SK-N-SH (cell line): ENCODE data around the gene EEFSEC. TPM values are rescaled to one million over a fixed set of nuclear protein-coding genes. Genes with fewer than 3 reads are reported as not detected.

ENCODE experiments used
- CTCF ChIA-PET: fragments of 300-600, 350-600 bp; formaldehyde crosslinking; extraction: SDS; loops from one replicate; lab custom pipeline; 2021; lab: Yijun Ruan, JAX
- POLR2A ChIA-PET: fragments of 350-600 bp; sonication (Branson Sonifier 250); formaldehyde crosslinking; extraction: SDS; loops from one replicate; lab custom pipeline; 2020; ENCODE audit warnings: antibody characterized with exemption, inconsistent platforms; lab: Yijun Ruan, JAX
- DNase-seq: peaks from one replicate; pipeline ENCODE4 v3.0.0; 2012
- H2AFZ ChIP-seq: fragments of 200-600 bp; sonication (generic); 2 replicates; pipeline ENCODE4 v1.8.1; 2016; ENCODE audit warnings: antibody characterized with exemption, mild to moderate bottlenecking, low read depth
- H3F3A ChIP-seq: fragments of 200-600 bp; sonication (generic); replicated peaks from 2 replicates; pipeline ENCODE3; 2016; ENCODE audit warnings: antibody characterized with exemption, mild to moderate bottlenecking; ENCODE audit not compliant: insufficient read depth
- H3K27ac ChIP-seq, 2 experiments: fragments of 200-500 bp in 1 of 2; fragments of 200-600 bp in 1 of 2; sonication (Bioruptor generic) in 1 of 2; sonication (generic), shearing (Covaris generic) in 1 of 2; 2 replicates each; pipeline versions ENCODE4 v1.5.1 to v1.6.1; 2014 to 2016; ENCODE audit warnings: low read depth in 2 of 2, inconsistent platforms in 1 of 2, low read length in 1 of 2, mild to moderate bottlenecking in 1 of 2, mixed read lengths in 1 of 2
- H3K27me3 ChIP-seq: fragments of 200-600 bp; sonication (generic), shearing (Covaris generic); 2 replicates; pipeline ENCODE4 v1.6.1; 2016; ENCODE audit warnings: mixed run types; ENCODE audit not compliant: insufficient read depth
- H3K36me3 ChIP-seq, 2 experiments: fragments of 200-500 bp in 1 of 2; fragments of 200-600 bp in 1 of 2; sonication (Bioruptor generic) in 1 of 2; sonication (generic) in 1 of 2; replicated peaks in 1 of 2; 2 replicates each; pipeline versions ENCODE3 to v1.5.1; 2014 to 2016; ENCODE audit warnings: low read length in 1 of 2, mild to moderate bottlenecking in 1 of 2; ENCODE audit not compliant: insufficient read depth in 2 of 2, control insufficient read depth in 1 of 2
- H3K4me1 ChIP-seq, 2 experiments: fragments of 200-500 bp in 1 of 2; fragments of 200-600 bp in 1 of 2; sonication (Bioruptor generic) in 1 of 2; sonication (generic), shearing (Covaris generic) in 1 of 2; 2 replicates each; pipeline versions ENCODE4 v1.5.1 to v1.6.1; 2014 to 2016; ENCODE audit warnings: low read depth in 1 of 2, low read length in 1 of 2, mixed run types in 1 of 2; ENCODE audit not compliant: insufficient read depth in 2 of 2, control insufficient read depth in 1 of 2
- H3K4me2 ChIP-seq: fragments of 200-600 bp; sonication (generic), shearing (Covaris generic); 2 replicates; pipeline ENCODE4 v1.6.1; 2017; ENCODE audit warnings: mixed run types
- H3K4me3 ChIP-seq, 2 experiments: fragments of 200-500 bp in 1 of 2; fragments of 200-600 bp in 1 of 2; sonication (Bioruptor generic) in 1 of 2; sonication (generic), shearing (Covaris generic) in 1 of 2; 2 replicates each; pipeline versions ENCODE4 v1.5.1 to v1.8.1; 2014 to 2016; ENCODE audit warnings: low read depth in 2 of 2, inconsistent platforms in 1 of 2, low read length in 1 of 2, mild to moderate bottlenecking in 1 of 2, mixed read lengths in 1 of 2, moderate library complexity in 1 of 2
- H3K79me2 ChIP-seq: fragments of 200-600 bp; sonication (generic); 2 replicates; pipeline ENCODE4 v1.8.1; 2017; ENCODE audit warnings: mild to moderate bottlenecking; ENCODE audit not compliant: insufficient read depth
- H3K9ac ChIP-seq: fragments of 200-600 bp; sonication (generic); 2 replicates; pipeline ENCODE4 v1.6.1; 2017; ENCODE audit warnings: mixed run types
- H3K9me2 ChIP-seq: fragments of 200-600 bp; sonication (generic); 2 replicates; pipeline ENCODE4 v1.6.1; 2017; ENCODE audit warnings: mixed run types
- H3K9me3 ChIP-seq: fragments of 200-600 bp; sonication (generic); 2 replicates; pipeline ENCODE4 v1.6.1; 2017; ENCODE audit warnings: mixed run types, mild to moderate bottlenecking, moderate library complexity
- H4K20me1 ChIP-seq: fragments of 200-600 bp; sonication (generic); 2 replicates; pipeline ENCODE4 v1.6.1; 2017; ENCODE audit warnings: mild to moderate bottlenecking, mixed run types; ENCODE audit not compliant: insufficient read depth
- CHD2 ChIP-seq: fragments of 150-350 bp; IDR thresholded peaks from 2 replicates; pipeline ENCODE4 v1.6.1; 2018; ENCODE audit warnings: low read length; ENCODE audit not compliant: partially characterized antibody
- EZH2phosphoT487 ChIP-seq: fragments of 200-600 bp; sonication (generic); IDR thresholded peaks from 2 replicates; pipeline ENCODE4 v1.6.1; 2017; ENCODE audit warnings: low read depth, mixed run types, mild to moderate bottlenecking, antibody characterized with exemption, moderate library complexity, borderline replicate concordance
- FOXJ3 ChIP-seq: sonication (generic); formaldehyde crosslinking; IDR thresholded peaks from 2 replicates; pipeline ENCODE4 v1.5.1; 2020; ENCODE audit warnings: mild to moderate bottlenecking, missing genetic modification reagents
- FOXM1 ChIP-seq: IDR thresholded peaks from 2 replicates; pipeline ENCODE4 v1.4.0; 2012; ENCODE audit warnings: low read depth, mild to moderate bottlenecking
- GABPA ChIP-seq: IDR thresholded peaks from 2 replicates; pipeline ENCODE4 v1.4.0; 2012; ENCODE audit warnings: low read depth, mild to moderate bottlenecking
- MAX ChIP-seq: IDR thresholded peaks from 2 replicates; pipeline ENCODE4 v1.4.0; 2012; ENCODE audit warnings: low read depth
- MEF2A ChIP-seq: IDR thresholded peaks from 2 replicates; pipeline ENCODE4 v1.4.0; 2012; ENCODE audit warnings: low read depth, borderline replicate concordance
- MXI1 ChIP-seq: IDR thresholded peaks from 2 replicates; pipeline ENCODE4 v1.6.1; 2012; ENCODE audit warnings: mild to moderate bottlenecking, low read depth, low read length, improper control_type of control experiment
- PBX3 ChIP-seq: IDR thresholded peaks from 2 replicates; pipeline ENCODE4; 2012
- RCOR1 ChIP-seq: fragments of 150-350 bp; IDR thresholded peaks from 2 replicates; pipeline ENCODE4 v1.6.1; 2017; ENCODE audit warnings: antibody characterized with exemption, low read length
- REST ChIP-seq: IDR thresholded peaks from 2 replicates; pipeline ENCODE4 v1.6.1; 2012; ENCODE audit warnings: mild to moderate bottlenecking, low read depth, low read length, moderate library complexity
- RFX5 ChIP-seq: IDR thresholded peaks from 2 replicates; pipeline ENCODE4 v1.6.1; 2012; ENCODE audit warnings: mild to moderate bottlenecking, improper control_type of control experiment, low read length
- RXRA ChIP-seq: IDR thresholded peaks from 2 replicates; pipeline ENCODE4 v1.4.0; 2012; ENCODE audit warnings: low read depth, mild to moderate bottlenecking, borderline replicate concordance
- TAF1 ChIP-seq: IDR thresholded peaks from 2 replicates; pipeline ENCODE4 v1.6.1; 2012; ENCODE audit warnings: low read depth, mild to moderate bottlenecking, low read length, moderate library complexity, borderline replicate concordance
- TEAD4 ChIP-seq: IDR thresholded peaks from 2 replicates; pipeline ENCODE4 v1.4.0; 2012; ENCODE audit warnings: mild to moderate bottlenecking, borderline replicate concordance; ENCODE audit not compliant: insufficient read depth
- YY1 ChIP-seq: IDR thresholded peaks from 2 replicates; pipeline ENCODE4 v1.4.0; 2012; ENCODE audit warnings: low read depth, mild to moderate bottlenecking
- WGBS: methylation state at CpG from one replicate; pipeline ENCODE4 v1.1.6; 2017; ENCODE audit warnings: low lambda C conversion rate; 5-methylcytosine and 5-hydroxymethylcytosine counted together
- polyA plus RNA-seq, 3 experiments: library from polyadenylated mRNA; depleted of rRNA; stranded (reverse); fragments of >200 nt; gene quantifications; 2 replicates each; pipeline ENCODE4 v1.2.3, GENCODE V29; 2012
- TF ChIP-seq, protein P1 (sequence below): IDR thresholded peaks from 2 replicates; pipeline ENCODE4 v1.4.0; 2012; ENCODE audit warnings: low read depth, borderline replicate concordance

The EEFSEC gene
- polyA plus RNA-seq, 1 of the 3 experiments (the other 2 are of a cell fraction) = 12.4 TPM

DNA sequence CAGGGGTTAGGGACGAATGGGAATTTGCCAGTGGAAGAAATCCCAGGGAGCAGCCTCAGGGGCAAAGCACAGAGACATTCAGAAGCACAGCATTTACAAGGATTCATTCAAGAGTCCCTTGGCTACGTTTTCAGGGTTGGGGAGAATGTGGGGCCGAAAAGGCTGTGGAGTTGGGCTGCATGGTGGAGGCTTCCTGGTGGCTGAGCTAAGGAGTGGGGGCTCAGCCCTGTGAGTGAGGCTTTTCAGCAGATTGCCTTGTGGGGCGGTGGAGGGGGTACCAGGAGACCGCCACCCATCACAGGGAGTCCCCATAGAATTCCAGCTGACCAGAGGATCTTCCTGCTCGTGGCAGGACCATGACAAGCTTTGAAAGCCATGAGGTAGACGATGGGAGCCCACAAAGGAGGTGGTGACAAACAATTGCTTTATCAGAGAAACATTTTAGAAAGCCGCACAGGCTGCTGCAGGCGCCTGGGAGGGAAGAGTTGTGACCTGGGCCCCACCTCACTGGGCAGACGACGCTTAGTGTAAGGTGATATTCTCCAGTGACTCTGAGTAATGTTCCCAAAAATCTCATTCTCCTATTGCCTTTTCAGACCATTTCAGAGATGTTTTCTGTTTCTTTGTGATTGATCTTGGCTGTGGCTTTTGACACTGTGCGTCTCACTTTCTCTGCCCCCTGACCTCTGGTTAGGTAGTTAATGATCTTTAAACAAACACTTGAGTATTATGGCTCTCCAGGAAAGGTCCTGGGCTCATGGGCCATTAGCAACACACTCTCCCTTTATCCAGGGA, 185.5 kb downstream of the EEFSEC start:
- POLR2A ChIA-PET = no interaction called here
- H3K9me2 ChIP-seq = no peaks in the 10 kb centered on the region
- CTCF ChIA-PET = no interaction called here
- no peaks in the 10 kb centered on the region for H3F3A ChIP-seq
- H3K27ac ChIP-seq = 0 out of 4 replicates have a peak overlapping the region, but pooled peaks of 1 of the 2 experiments have one; percentile 16
- no peaks in the 10 kb centered on the region for H3K9me3 ChIP-seq
- H3K9ac ChIP-seq = no peak overlapping the region
- H3K27me3 ChIP-seq = no peaks in the 10 kb centered on the region
- H3K79me2 ChIP-seq = no peaks in the 10 kb centered on the region
- H4K20me1 ChIP-seq = no peaks in the 10 kb centered on the region
- H3K4me2 ChIP-seq = no peak overlapping the region
- H3K4me1 ChIP-seq = peaks cover 8 to 45% of the 10 kb centered on the region in 2 experiments; a peak in 3 of 4 replicates
- H3K4me3 ChIP-seq = no peak overlapping the region
- WGBS = 91% methylated on average over 10 of the region's 12 CpGs
- DNase-seq = no peak
- TF ChIP-seq FOXM1 = no peak
- TF ChIP-seq TAF1 = no peak
- TF ChIP-seq RXRA = no peak
- no peak for TF ChIP-seq EZH2phosphoT487
- TF ChIP-seq TEAD4 = no peak
- TF ChIP-seq, protein P1, sequence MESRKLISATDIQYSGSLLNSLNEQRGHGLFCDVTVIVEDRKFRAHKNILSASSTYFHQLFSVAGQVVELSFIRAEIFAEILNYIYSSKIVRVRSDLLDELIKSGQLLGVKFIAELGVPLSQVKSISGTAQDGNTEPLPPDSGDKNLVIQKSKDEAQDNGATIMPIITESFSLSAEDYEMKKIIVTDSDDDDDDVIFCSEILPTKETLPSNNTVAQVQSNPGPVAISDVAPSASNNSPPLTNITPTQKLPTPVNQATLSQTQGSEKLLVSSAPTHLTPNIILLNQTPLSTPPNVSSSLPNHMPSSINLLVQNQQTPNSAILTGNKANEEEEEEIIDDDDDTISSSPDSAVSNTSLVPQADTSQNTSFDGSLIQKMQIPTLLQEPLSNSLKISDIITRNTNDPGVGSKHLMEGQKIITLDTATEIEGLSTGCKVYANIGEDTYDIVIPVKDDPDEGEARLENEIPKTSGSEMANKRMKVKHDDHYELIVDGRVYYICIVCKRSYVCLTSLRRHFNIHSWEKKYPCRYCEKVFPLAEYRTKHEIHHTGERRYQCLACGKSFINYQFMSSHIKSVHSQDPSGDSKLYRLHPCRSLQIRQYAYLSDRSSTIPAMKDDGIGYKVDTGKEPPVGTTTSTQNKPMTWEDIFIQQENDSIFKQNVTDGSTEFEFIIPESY = no peak
- no peak for TF ChIP-seq CHD2
- no peak for TF ChIP-seq REST
- no peak for TF ChIP-seq MEF2A
- no peak for TF ChIP-seq PBX3
- TF ChIP-seq MAX = no peak
- TF ChIP-seq RFX5 = no peak
- TF ChIP-seq RCOR1 = no peak
- TF ChIP-seq FOXJ3 (CRISPR knock-in tag) = no peak
- no peak for TF ChIP-seq YY1
- no peak for TF ChIP-seq GABPA
- no peak for TF ChIP-seq MXI1
- H3K36me3 ChIP-seq = peaks cover 0 to 3% of the 10 kb centered on the region in 2 experiments
- H2AFZ ChIP-seq = no peak overlapping the region
